SK-N-SH (cell line): Measurements from ENCODE around the gene PSMB10. TPM values are rescaled to one million over a fixed set of nuclear protein-coding genes. Genes with fewer than 3 reads are reported as not detected.

ENCODE experiments used
- CTCF ChIA-PET: fragments of 300-600, 350-600 bp; formaldehyde crosslinking; extraction: SDS; loops from one replicate; lab custom pipeline; 2021; lab: Yijun Ruan, JAX
- POLR2A ChIA-PET: fragments of 350-600 bp; sonication (Branson Sonifier 250); formaldehyde crosslinking; extraction: SDS; loops from one replicate; lab custom pipeline; 2020; ENCODE audit warnings: antibody characterized with exemption, inconsistent platforms; lab: Yijun Ruan, JAX
- DNase-seq: peaks from one replicate; pipeline ENCODE4 v3.0.0; 2012
- H2AFZ ChIP-seq: fragments of 200-600 bp; sonication (generic); 2 replicates; pipeline ENCODE4 v1.8.1; 2016; ENCODE audit warnings: antibody characterized with exemption, mild to moderate bottlenecking, low read depth
- H3F3A ChIP-seq: fragments of 200-600 bp; sonication (generic); replicated peaks from 2 replicates; pipeline ENCODE3; 2016; ENCODE audit warnings: antibody characterized with exemption, mild to moderate bottlenecking; ENCODE audit not compliant: insufficient read depth
- H3K27ac ChIP-seq, 2 experiments: fragments of 200-500 bp in 1 of 2; fragments of 200-600 bp in 1 of 2; sonication (Bioruptor generic) in 1 of 2; sonication (generic), shearing (Covaris generic) in 1 of 2; 2 replicates each; pipeline versions ENCODE4 v1.5.1 to v1.6.1; 2014 to 2016; ENCODE audit warnings: low read depth in 2 of 2, inconsistent platforms in 1 of 2, low read length in 1 of 2, mild to moderate bottlenecking in 1 of 2, mixed read lengths in 1 of 2
- H3K27me3 ChIP-seq: fragments of 200-600 bp; sonication (generic), shearing (Covaris generic); 2 replicates; pipeline ENCODE4 v1.6.1; 2016; ENCODE audit warnings: mixed run types; ENCODE audit not compliant: insufficient read depth
- H3K36me3 ChIP-seq, 2 experiments: fragments of 200-500 bp in 1 of 2; fragments of 200-600 bp in 1 of 2; sonication (Bioruptor generic) in 1 of 2; sonication (generic) in 1 of 2; replicated peaks in 1 of 2; 2 replicates each; pipeline versions ENCODE3 to v1.5.1; 2014 to 2016; ENCODE audit warnings: low read length in 1 of 2, mild to moderate bottlenecking in 1 of 2; ENCODE audit not compliant: insufficient read depth in 2 of 2, control insufficient read depth in 1 of 2
- H3K4me1 ChIP-seq, 2 experiments: fragments of 200-500 bp in 1 of 2; fragments of 200-600 bp in 1 of 2; sonication (Bioruptor generic) in 1 of 2; sonication (generic), shearing (Covaris generic) in 1 of 2; 2 replicates each; pipeline versions ENCODE4 v1.5.1 to v1.6.1; 2014 to 2016; ENCODE audit warnings: low read depth in 1 of 2, low read length in 1 of 2, mixed run types in 1 of 2; ENCODE audit not compliant: insufficient read depth in 2 of 2, control insufficient read depth in 1 of 2
- H3K4me2 ChIP-seq: fragments of 200-600 bp; sonication (generic), shearing (Covaris generic); 2 replicates; pipeline ENCODE4 v1.6.1; 2017; ENCODE audit warnings: mixed run types
- H3K4me3 ChIP-seq, 2 experiments: fragments of 200-500 bp in 1 of 2; fragments of 200-600 bp in 1 of 2; sonication (Bioruptor generic) in 1 of 2; sonication (generic), shearing (Covaris generic) in 1 of 2; 2 replicates each; pipeline versions ENCODE4 v1.5.1 to v1.8.1; 2014 to 2016; ENCODE audit warnings: low read depth in 2 of 2, inconsistent platforms in 1 of 2, low read length in 1 of 2, mild to moderate bottlenecking in 1 of 2, mixed read lengths in 1 of 2, moderate library complexity in 1 of 2
- H3K79me2 ChIP-seq: fragments of 200-600 bp; sonication (generic); 2 replicates; pipeline ENCODE4 v1.8.1; 2017; ENCODE audit warnings: mild to moderate bottlenecking; ENCODE audit not compliant: insufficient read depth
- H3K9ac ChIP-seq: fragments of 200-600 bp; sonication (generic); 2 replicates; pipeline ENCODE4 v1.6.1; 2017; ENCODE audit warnings: mixed run types
- H3K9me2 ChIP-seq: fragments of 200-600 bp; sonication (generic); 2 replicates; pipeline ENCODE4 v1.6.1; 2017; ENCODE audit warnings: mixed run types
- H3K9me3 ChIP-seq: fragments of 200-600 bp; sonication (generic); 2 replicates; pipeline ENCODE4 v1.6.1; 2017; ENCODE audit warnings: mixed run types, mild to moderate bottlenecking, moderate library complexity
- H4K20me1 ChIP-seq: fragments of 200-600 bp; sonication (generic); 2 replicates; pipeline ENCODE4 v1.6.1; 2017; ENCODE audit warnings: mild to moderate bottlenecking, mixed run types; ENCODE audit not compliant: insufficient read depth
- CHD2 ChIP-seq: fragments of 150-350 bp; IDR thresholded peaks from 2 replicates; pipeline ENCODE4 v1.6.1; 2018; ENCODE audit warnings: low read length; ENCODE audit not compliant: partially characterized antibody
- EP300 ChIP-seq, 2 experiments: IDR thresholded peaks; 2 replicates each; pipeline versions ENCODE4 v1.4.0 to v1.6.1; 2012; ENCODE audit warnings: borderline replicate concordance in 1 of 2, low read depth in 1 of 2, low read length in 1 of 2
- FOSL2 ChIP-seq: IDR thresholded peaks from 2 replicates; pipeline ENCODE4 v1.4.0; 2012; ENCODE audit warnings: low read depth, mild to moderate bottlenecking, moderate library complexity, borderline replicate concordance
- FOXM1 ChIP-seq: IDR thresholded peaks from 2 replicates; pipeline ENCODE4 v1.4.0; 2012; ENCODE audit warnings: low read depth, mild to moderate bottlenecking
- GATA2 ChIP-seq: sonication (generic); formaldehyde crosslinking; IDR thresholded peaks from 2 replicates; pipeline ENCODE4 v1.5.0; 2020; ENCODE audit warnings: mild to moderate bottlenecking, missing genetic modification reagents
- JUND ChIP-seq: IDR thresholded peaks from 2 replicates; pipeline ENCODE4 v1.4.0; 2012
- MEF2A ChIP-seq: IDR thresholded peaks from 2 replicates; pipeline ENCODE4 v1.4.0; 2012; ENCODE audit warnings: low read depth, borderline replicate concordance
- MXI1 ChIP-seq: IDR thresholded peaks from 2 replicates; pipeline ENCODE4 v1.6.1; 2012; ENCODE audit warnings: mild to moderate bottlenecking, low read depth, low read length, improper control_type of control experiment
- RAD21 ChIP-seq: IDR thresholded peaks from 2 replicates; pipeline ENCODE4 v1.6.1; 2012; ENCODE audit warnings: mild to moderate bottlenecking, low read length
- RFX5 ChIP-seq: IDR thresholded peaks from 2 replicates; pipeline ENCODE4 v1.6.1; 2012; ENCODE audit warnings: mild to moderate bottlenecking, improper control_type of control experiment, low read length
- TAF1 ChIP-seq: IDR thresholded peaks from 2 replicates; pipeline ENCODE4 v1.6.1; 2012; ENCODE audit warnings: low read depth, mild to moderate bottlenecking, low read length, moderate library complexity, borderline replicate concordance
- ZBTB33 ChIP-seq: IDR thresholded peaks from 2 replicates; pipeline ENCODE4 v1.4.0; 2012; ENCODE audit warnings: low read depth, borderline replicate concordance
- WGBS: methylation state at CpG from one replicate; pipeline ENCODE4 v1.1.6; 2017; ENCODE audit warnings: low lambda C conversion rate; 5-methylcytosine and 5-hydroxymethylcytosine counted together
- polyA plus RNA-seq, 3 experiments: library from polyadenylated mRNA; depleted of rRNA; stranded (reverse); fragments of >200 nt; gene quantifications; 2 replicates each; pipeline ENCODE4 v1.2.3, GENCODE V29; 2012
- TF ChIP-seq, protein P1 (sequence below): IDR thresholded peaks from 2 replicates; pipeline ENCODE4 v1.4.0; 2012; ENCODE audit warnings: low read depth, borderline replicate concordance
- TF ChIP-seq, protein P2 (sequence below): IDR thresholded peaks from 2 replicates; pipeline ENCODE4; 2012

The PSMB10 gene
- polyA plus RNA-seq, 1 of the 3 experiments (the other 2 are of a cell fraction) = 57.8 TPM

DNA sequence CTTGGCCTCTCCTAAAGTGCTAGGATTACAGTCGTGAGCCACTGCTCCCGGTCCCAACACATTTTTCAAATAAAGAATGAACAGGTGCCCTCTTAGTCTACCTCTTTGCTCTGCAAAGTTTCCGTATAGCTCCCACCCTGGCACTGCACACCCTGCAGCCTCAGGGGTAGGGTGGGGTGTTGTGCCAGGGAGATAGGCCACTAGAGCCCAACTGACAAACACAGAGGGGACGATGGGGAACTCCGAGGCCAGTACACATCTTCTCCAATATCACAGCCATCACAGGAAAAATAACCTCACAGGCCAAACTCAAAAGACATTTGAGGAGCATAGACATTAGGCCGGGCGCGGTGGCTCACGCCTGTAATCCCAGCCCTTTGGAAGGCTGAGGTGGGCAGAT lies 34.5 kb upstream of the PSMB10 start:
- POLR2A ChIA-PET = no interaction called here
- Histone ChIP-seq H3K9ac (no peak overlapping the region), H3F3A (peaks cover 4% of the 10 kb centered on the region), H3K4me3 (no peak overlapping the region), H3K27me3 (no peaks in the 10 kb centered on the region; the same call in 1 of the 2 replicates), H3K4me2 (no peak overlapping the region), H3K27ac (no peak overlapping the region), H3K9me3 (no peaks in the 10 kb centered on the region), H3K79me2 (peaks cover 22% of the 10 kb centered on the region), H3K4me1 (peaks cover 9 to 22% of the 10 kb centered on the region in 2 experiments; a peak in 3 of 4 replicates), H3K9me2 (no peaks in the 10 kb centered on the region), H4K20me1 (peaks cover 12% of the 10 kb centered on the region), H3K36me3 (no peaks in the 10 kb centered on the region), H2AFZ (no peak overlapping the region)
- no peak for DNase-seq
- no peak for TF ChIP-seq RAD21
- TF ChIP-seq, protein P1, sequence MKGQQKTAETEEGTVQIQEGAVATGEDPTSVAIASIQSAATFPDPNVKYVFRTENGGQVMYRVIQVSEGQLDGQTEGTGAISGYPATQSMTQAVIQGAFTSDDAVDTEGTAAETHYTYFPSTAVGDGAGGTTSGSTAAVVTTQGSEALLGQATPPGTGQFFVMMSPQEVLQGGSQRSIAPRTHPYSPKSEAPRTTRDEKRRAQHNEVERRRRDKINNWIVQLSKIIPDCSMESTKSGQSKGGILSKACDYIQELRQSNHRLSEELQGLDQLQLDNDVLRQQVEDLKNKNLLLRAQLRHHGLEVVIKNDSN = no peak
- TF ChIP-seq TAF1 = no peak
- no peak for TF ChIP-seq MXI1
- TF ChIP-seq ZBTB33 = no peak
- TF ChIP-seq JUND = no peak
- no peak for TF ChIP-seq RFX5
- TF ChIP-seq MEF2A = no peak
- TF ChIP-seq FOSL2 = no peak
- no peak for TF ChIP-seq GATA2
- TF ChIP-seq EP300 (IDR thresholded peaks at IDR 0.05; ENCODE audit: borderline replicate concordance in 1 of 2, low read depth in 1 of 2, low read length in 1 of 2) = no peak
- TF ChIP-seq FOXM1 = no peak
- no peak for TF ChIP-seq CHD2
- TF ChIP-seq, protein P2, sequence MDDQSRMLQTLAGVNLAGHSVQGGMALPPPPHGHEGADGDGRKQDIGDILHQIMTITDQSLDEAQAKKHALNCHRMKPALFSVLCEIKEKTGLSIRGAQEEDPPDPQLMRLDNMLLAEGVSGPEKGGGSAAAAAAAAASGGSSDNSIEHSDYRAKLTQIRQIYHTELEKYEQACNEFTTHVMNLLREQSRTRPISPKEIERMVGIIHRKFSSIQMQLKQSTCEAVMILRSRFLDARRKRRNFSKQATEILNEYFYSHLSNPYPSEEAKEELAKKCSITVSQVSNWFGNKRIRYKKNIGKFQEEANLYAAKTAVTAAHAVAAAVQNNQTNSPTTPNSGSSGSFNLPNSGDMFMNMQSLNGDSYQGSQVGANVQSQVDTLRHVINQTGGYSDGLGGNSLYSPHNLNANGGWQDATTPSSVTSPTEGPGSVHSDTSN = no peak
- CTCF ChIA-PET = interaction anchor here (1.0 to 1.8 kb wide), 3 partner anchors 11 to 21 kb away, joined by 3 to 4 read pairs (median 3); no protein-coding TSS in a partner anchor
- WGBS = 96% methylated on average over 9 of the region's 9 CpGs
